SK-N-MC (cell line): Measurements from ENCODE around the gene USP9X.

Experiments
- DNase-seq: peaks from one replicate; pipeline ENCODE4 v3.0.0-alpha.2; 2011; ENCODE audit warnings: low read depth, low spot score
- H3K27ac ChIP-seq: fragments of 200-600 bp; sonication (generic); 2 replicates; pipeline ENCODE4 v1.5.1; 2016; ENCODE audit warnings: mixed run types
- H3K36me3 ChIP-seq: fragments of 200-600 bp; sonication (generic); 2 replicates; pipeline ENCODE4 v1.6.1; 2017; ENCODE audit warnings: antibody characterized with exemption, low read length, mixed read lengths; ENCODE audit not compliant: insufficient read depth
- H3K4me3 ChIP-seq: fragments of 200-600 bp; sonication (generic); 2 replicates; pipeline ENCODE4 v1.5.1; 2016
- H3K9ac ChIP-seq: fragments of 200-600 bp; sonication (generic); 2 replicates; pipeline ENCODE4 v1.8.0; 2017; ENCODE audit warnings: mixed run types, mixed read lengths; ENCODE audit not compliant: insufficient read length
- H3K9me3 ChIP-seq: fragments of 200-600 bp; sonication (generic); 2 replicates; pipeline ENCODE4 v1.6.1; 2017; ENCODE audit warnings: low read depth, mild to moderate bottlenecking, antibody characterized with exemption, low read length, moderate library complexity, mixed read lengths
- EZH2 ChIP-seq: fragments of 200-600 bp; sonication (generic); IDR thresholded peaks from one replicate; pipeline ENCODE4 v1.6.1; 2017; ENCODE audit warnings: antibody characterized with exemption
- FOXP2 ChIP-seq: optimal IDR thresholded peaks from 2 replicates; pipeline ENCODE3; 2011; ENCODE audit warnings: mild to moderate bottlenecking, moderate library complexity; ENCODE audit not compliant: insufficient read depth; ENCODE audit errors: extremely low read length, control extremely low read depth
- POLR2AphosphoS5 ChIP-seq: IDR thresholded peaks from 2 replicates; pipeline ENCODE4 v1.6.1; 2012; ENCODE audit warnings: mild to moderate bottlenecking, low read depth, low read length, borderline replicate concordance

USP9X gene, protein sequence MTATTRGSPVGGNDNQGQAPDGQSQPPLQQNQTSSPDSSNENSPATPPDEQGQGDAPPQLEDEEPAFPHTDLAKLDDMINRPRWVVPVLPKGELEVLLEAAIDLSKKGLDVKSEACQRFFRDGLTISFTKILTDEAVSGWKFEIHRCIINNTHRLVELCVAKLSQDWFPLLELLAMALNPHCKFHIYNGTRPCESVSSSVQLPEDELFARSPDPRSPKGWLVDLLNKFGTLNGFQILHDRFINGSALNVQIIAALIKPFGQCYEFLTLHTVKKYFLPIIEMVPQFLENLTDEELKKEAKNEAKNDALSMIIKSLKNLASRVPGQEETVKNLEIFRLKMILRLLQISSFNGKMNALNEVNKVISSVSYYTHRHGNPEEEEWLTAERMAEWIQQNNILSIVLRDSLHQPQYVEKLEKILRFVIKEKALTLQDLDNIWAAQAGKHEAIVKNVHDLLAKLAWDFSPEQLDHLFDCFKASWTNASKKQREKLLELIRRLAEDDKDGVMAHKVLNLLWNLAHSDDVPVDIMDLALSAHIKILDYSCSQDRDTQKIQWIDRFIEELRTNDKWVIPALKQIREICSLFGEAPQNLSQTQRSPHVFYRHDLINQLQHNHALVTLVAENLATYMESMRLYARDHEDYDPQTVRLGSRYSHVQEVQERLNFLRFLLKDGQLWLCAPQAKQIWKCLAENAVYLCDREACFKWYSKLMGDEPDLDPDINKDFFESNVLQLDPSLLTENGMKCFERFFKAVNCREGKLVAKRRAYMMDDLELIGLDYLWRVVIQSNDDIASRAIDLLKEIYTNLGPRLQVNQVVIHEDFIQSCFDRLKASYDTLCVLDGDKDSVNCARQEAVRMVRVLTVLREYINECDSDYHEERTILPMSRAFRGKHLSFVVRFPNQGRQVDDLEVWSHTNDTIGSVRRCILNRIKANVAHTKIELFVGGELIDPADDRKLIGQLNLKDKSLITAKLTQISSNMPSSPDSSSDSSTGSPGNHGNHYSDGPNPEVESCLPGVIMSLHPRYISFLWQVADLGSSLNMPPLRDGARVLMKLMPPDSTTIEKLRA (N-terminal part only)

DNA sequence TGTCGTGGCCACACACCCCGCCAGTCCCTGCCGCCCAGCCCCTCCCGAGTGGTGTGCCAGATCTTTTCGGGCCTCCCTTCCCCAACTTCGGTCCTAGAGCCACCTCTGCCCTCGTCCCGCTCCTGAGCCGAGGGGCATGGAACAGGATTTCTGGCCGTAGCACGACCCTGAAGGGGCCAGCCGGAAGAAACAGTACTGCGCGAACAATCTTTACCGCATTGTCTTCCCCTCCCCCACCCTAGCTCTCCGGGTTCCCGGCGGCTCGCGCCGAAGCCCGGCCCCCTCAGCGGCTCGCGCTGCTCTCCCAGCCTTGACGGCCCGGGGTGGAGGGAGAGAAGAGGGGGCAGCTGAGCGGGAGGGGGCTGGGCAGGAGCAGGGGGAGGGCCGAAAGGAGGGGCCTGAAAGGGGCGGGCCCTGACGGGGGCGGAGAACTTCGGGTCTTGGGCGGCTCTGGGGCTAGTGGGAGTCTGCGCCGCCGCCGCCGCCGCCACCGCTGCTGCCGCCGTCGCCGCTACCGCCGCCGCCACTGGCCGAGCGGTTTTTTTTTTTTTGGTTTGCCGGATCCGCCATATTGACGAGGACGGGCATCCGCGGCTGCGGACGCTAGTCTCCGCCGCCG lies at the start of gene USP9X:
USP9X (plus strand) TSS at position 553 of the 619 bp plus-strand sequence. CDS start 38,184 bp downstream, outside the sequence.
- H3K27ac ChIP-seq, result peak within 1 kb of the TSS; percentile 98
- H3K9ac ChIP-seq, result peak within 1 kb of the TSS; percentile 99
- no peaks in the 10 kb centered on the region for H3K9me3 ChIP-seq
- H3K4me3 ChIP-seq, result peak within 1 kb of the TSS; percentile 94
- peak; percentile 32 for DNase-seq
- H3K36me3 ChIP-seq, result no peaks in the 10 kb centered on the region; the same call in 1 of the 2 replicates
- TF ChIP-seq EZH2 (no peak), POLR2AphosphoS5 (no peak), FOXP2 (peak; percentile 19)

DNA sequence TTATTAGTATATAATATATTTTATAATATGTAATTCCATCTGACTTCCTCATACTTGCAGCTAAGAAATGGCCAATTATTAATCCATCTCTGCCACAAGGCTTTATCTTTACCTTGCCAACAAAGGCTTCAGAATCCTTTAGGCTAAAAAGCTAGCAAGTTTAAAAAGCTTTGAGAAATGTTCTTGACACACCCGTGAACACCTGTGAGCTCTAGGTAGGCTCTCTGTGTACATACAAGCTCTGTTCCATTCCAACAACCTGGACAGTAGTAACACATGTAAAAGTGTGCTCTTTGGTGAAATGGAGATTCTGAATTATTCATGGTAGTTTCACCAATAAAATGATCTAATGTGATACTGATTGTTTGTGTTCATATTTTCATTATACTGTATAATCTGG lies 49.7 kb upstream of the USP9X start:
- Histone ChIP-seq H3K9me3 (no peaks in the 10 kb centered on the region), H3K4me3 (no peak overlapping the region), H3K9ac (no peak overlapping the region), H3K36me3 (no peaks in the 10 kb centered on the region), H3K27ac (no peak overlapping the region)
- no peak for TF ChIP-seq FOXP2
- TF ChIP-seq EZH2, result no peak
- TF ChIP-seq POLR2AphosphoS5, result no peak
- DNase-seq, result no peak

DNA sequence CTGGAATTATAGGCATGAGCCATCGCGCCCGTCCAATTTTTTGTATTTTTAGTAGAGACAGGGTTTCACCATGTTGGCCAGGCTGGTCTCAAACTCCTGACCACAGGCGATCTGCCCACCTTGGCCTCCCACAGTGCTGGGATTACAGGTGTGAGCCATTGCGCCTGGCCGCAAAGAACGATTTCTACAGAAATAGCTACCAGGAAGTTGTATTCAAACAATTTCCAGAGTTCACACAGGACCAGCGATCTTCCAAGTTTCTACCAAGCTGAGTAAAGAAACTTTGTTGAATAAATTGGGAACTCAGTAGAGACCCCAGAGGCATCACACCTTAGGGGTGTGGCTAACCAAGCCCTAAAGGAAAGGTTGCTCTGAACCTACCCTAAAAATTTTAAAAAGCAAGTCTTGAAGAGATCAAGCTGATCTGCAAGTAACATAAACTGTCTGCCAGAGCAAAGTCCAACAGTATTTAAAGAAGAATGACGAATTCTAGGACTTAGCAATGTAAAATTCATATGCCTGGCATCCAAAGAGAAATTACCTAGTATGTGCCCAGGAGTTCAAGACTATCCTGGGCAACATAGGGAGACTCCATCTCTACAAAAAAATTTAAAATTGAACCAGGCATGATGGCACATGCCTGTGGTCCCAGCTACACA lies 48.4 kb upstream of the USP9X start:
- no peak overlapping the region for H3K9ac ChIP-seq
- no peaks in the 10 kb centered on the region for H3K9me3 ChIP-seq
- DNase-seq, result no peak
- no peak overlapping the region for H3K27ac ChIP-seq
- TF ChIP-seq EZH2 (no peak), POLR2AphosphoS5 (no peak), FOXP2 (no peak)
- no peaks in the 10 kb centered on the region for H3K36me3 ChIP-seq
- no peak overlapping the region for H3K4me3 ChIP-seq

DNA sequence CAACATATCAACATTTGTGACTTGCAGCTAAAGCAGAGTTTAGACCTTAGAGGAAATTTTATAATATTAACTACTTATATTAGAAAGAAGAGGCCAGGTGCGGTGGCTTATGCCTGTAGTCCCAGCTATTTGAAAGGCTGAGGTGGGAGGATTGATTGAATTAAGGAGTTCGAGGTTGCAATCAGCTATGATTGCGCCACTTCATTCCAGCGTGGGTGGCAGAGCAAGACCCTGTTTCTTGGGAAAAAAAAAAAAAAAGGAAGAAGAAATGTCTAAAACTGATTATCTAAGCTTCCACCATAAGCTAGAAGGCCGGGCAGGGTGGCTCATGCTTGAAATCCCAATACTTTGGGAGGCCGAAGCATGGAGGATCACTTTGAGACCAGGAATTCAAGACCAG lies 42.0 kb upstream of the USP9X start:
- H3K36me3 ChIP-seq, result no peaks in the 10 kb centered on the region
- H3K4me3 ChIP-seq, result no peak overlapping the region
- no peaks in the 10 kb centered on the region for H3K9me3 ChIP-seq
- DNase-seq, result no peak
- TF ChIP-seq FOXP2 (no peak), POLR2AphosphoS5 (no peak), EZH2 (no peak)
- H3K9ac ChIP-seq, result no peak overlapping the region
- H3K27ac ChIP-seq, result no peak overlapping the region

DNA sequence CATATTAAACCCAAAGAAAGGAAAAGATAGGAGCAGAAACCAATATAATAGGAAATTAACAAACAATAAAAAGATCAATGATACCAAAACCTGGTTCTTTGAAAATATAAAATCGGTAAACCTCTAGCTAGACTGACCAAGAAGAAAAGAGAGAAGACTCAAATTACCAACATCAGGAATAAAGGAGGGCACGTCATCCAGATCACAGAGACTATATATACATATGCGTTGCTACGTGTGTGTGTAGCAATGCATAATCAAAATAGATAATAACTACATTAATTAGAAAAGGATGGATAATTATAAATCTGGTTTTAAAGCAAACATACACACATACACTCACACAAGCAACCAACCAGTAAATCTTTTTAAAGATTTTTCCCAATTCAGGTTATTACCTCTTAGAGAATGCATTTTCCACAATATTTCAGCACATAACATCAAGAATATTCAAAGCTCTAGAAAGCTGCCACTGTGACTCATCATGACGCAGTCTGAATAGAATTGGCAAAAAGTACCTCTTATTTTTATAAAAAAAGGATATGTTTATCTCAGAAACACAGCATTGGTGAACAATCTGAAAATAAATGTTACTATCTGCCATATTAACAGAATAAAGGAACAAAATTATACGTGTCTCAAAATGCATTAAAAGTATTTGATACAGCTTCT lies 41.4 kb upstream of the USP9X start:
- no peak overlapping the region for H3K27ac ChIP-seq
- H3K9me3 ChIP-seq, result no peaks in the 10 kb centered on the region
- TF ChIP-seq FOXP2, result no peak
- no peaks in the 10 kb centered on the region for H3K36me3 ChIP-seq
- no peak overlapping the region for H3K9ac ChIP-seq
- DNase-seq, result no peak
- H3K4me3 ChIP-seq, result no peak overlapping the region

DNA sequence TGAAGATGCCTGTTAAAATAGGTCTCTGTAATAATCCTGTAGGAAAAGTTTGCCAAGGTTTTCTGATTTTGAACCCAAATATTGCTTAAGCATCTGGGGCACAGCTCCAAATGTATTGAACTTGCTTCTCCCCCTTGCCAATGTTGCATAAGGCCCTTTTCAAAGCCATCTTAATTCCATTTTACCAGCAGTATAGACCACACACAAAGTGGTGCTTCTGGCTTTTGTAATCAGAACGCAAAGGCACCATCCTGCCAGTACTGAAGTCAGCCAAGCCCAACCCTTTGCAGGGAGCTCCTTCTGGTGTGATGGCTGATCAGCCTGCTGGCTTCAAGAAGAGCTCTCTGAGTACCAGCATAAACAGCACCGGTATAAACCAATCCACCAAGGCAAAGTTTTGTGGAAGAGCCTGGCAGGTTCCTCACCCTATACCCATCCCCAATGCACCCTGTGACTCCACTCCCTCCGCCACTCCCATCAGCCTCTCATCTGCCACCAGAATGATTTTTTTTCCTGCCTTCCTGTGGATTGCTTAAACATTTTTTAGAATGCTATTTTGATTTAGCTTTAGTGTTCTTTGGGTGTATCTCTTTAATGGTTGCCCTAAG lies 39.2 kb upstream of the USP9X start:
- DNase-seq, result no peak
- no peak overlapping the region for H3K9ac ChIP-seq
- no peak for TF ChIP-seq EZH2
- no peak for TF ChIP-seq FOXP2
- no peak for TF ChIP-seq POLR2AphosphoS5
- H3K9me3 ChIP-seq, result no peaks in the 10 kb centered on the region
- H3K4me3 ChIP-seq, result no peak overlapping the region
- no peaks in the 10 kb centered on the region for H3K36me3 ChIP-seq
- H3K27ac ChIP-seq, result no peak overlapping the region
